Calu3 (cell line): Measurements from ENCODE around the gene NTM. TPM values are rescaled to one million over a fixed set of nuclear protein-coding genes. Genes with fewer than 3 reads are reported as not detected.

Source experiments
- BruUV-seq: library from RNA; stranded (reverse); fragments of 400-500 nt; replicated peaks from 2 replicates; lab custom pipeline; 2021; lab: Mats Ljungman, UMichigan
- CTCF ChIA-PET: fragments of 300-600 bp; sonication (Branson Sonifier 250); formaldehyde crosslinking; loops from one replicate; lab custom pipeline; 2022; ENCODE audit warnings: antibody characterized with exemption; lab: Charles Lee
- DNase-seq: peaks from one replicate; pipeline ENCODE4 v3.0.0; 2022
- H3K27ac Mint-ChIP-seq: one replicate; pipeline ENCODE4 v1.8.0; 2022; ENCODE audit warnings: mixed read lengths; ENCODE audit not compliant: unreplicated experiment
- H3K27me3 Mint-ChIP-seq: one replicate; pipeline ENCODE4 v1.8.0; 2022; ENCODE audit warnings: mixed read lengths; ENCODE audit not compliant: unreplicated experiment
- H3K36me3 Mint-ChIP-seq: one replicate; pipeline ENCODE4 v1.8.0; 2022; ENCODE audit warnings: mild to moderate bottlenecking, moderate library complexity, mixed read lengths; ENCODE audit not compliant: insufficient read depth, unreplicated experiment
- H3K4me1 Mint-ChIP-seq: one replicate; pipeline ENCODE4 v1.8.0; 2022; ENCODE audit warnings: mild to moderate bottlenecking, low read depth, mixed read lengths; ENCODE audit not compliant: unreplicated experiment
- H3K4me3 Mint-ChIP-seq: one replicate; pipeline ENCODE4 v1.8.0; 2022; ENCODE audit warnings: mild to moderate bottlenecking, low read depth, moderate library complexity, mixed read lengths; ENCODE audit not compliant: unreplicated experiment
- H3K9me3 Mint-ChIP-seq: one replicate; pipeline ENCODE4 v1.8.0; 2022; ENCODE audit warnings: low read depth, mixed read lengths; ENCODE audit not compliant: unreplicated experiment
- intact Hi-C: fragments of 100-400 bp; cut with micrococcal nuclease; formaldehyde crosslinking; loops from one replicate; pipeline ENCODE4 v1.10.0; 2022; ENCODE audit not compliant: unreplicated experiment
- total RNA-seq: library from RNA; stranded (reverse); gene quantifications from 2 replicates; pipeline ENCODE4 v1.2.3, GENCODE V29; 2022
- TF ChIP-seq, protein P1 (sequence below): fragments of 200-600 bp; IDR thresholded peaks from one replicate; pipeline ENCODE4 v1.8.0; 2022; ENCODE audit warnings: antibody characterized with exemption; ENCODE audit not compliant: unreplicated experiment

The NTM gene
- total RNA-seq, 1 experiment from 2014 or later: not detected

- Mint-ChIP-seq H3K4me3 (no peak overlapping the region), H3K36me3 (no peaks in the 10 kb centered on the region), H3K27me3 (no peaks in the 10 kb centered on the region), H3K27ac (no peak overlapping the region), H3K4me1 (no peaks in the 10 kb centered on the region), H3K9me3 (peaks cover 12% of the 10 kb centered on the region)
- intact Hi-C loops: no loop called here
- CTCF ChIA-PET: no interaction called here
- no peak for DNase-seq
- BruUV-seq: no TSS peak
- TF ChIP-seq, protein P1, sequence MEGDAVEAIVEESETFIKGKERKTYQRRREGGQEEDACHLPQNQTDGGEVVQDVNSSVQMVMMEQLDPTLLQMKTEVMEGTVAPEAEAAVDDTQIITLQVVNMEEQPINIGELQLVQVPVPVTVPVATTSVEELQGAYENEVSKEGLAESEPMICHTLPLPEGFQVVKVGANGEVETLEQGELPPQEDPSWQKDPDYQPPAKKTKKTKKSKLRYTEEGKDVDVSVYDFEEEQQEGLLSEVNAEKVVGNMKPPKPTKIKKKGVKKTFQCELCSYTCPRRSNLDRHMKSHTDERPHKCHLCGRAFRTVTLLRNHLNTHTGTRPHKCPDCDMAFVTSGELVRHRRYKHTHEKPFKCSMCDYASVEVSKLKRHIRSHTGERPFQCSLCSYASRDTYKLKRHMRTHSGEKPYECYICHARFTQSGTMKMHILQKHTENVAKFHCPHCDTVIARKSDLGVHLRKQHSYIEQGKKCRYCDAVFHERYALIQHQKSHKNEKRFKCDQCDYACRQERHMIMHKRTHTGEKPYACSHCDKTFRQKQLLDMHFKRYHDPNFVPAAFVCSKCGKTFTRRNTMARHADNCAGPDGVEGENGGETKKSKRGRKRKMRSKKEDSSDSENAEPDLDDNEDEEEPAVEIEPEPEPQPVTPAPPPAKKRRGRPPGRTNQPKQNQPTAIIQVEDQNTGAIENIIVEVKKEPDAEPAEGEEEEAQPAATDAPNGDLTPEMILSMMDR: no peak
Observed at GRCh38 chr11:132238331-132238866, 868.0 kb downstream of the NTM start.

- H3K4me3 Mint-ChIP-seq: no peak overlapping the region
- no peaks in the 10 kb centered on the region for H3K36me3 Mint-ChIP-seq
- no peaks in the 10 kb centered on the region for H3K4me1 Mint-ChIP-seq
- no peak overlapping the region for H3K27ac Mint-ChIP-seq
- intact Hi-C loops: no loop called here
- no TSS peak for BruUV-seq
- no peaks in the 10 kb centered on the region for H3K27me3 Mint-ChIP-seq
- H3K9me3 Mint-ChIP-seq: peaks cover 15% of the 10 kb centered on the region
- no peak for DNase-seq
- CTCF ChIA-PET: no interaction called here
- TF ChIP-seq, protein P1: no peak
Observed at GRCh38 chr11:132240374-132240773, 870.0 kb downstream of the NTM start.

- no peaks in the 10 kb centered on the region for H3K36me3 Mint-ChIP-seq
- H3K4me1 Mint-ChIP-seq: no peaks in the 10 kb centered on the region
- no peak overlapping the region for H3K27ac Mint-ChIP-seq
- intact Hi-C loops: no loop called here
- CTCF ChIA-PET: interaction anchor here (0.6 kb wide), 1 partner anchor 88 kb away, joined by 3 read pairs; no protein-coding TSS in a partner anchor
- TF ChIP-seq, protein P1: no peak
- H3K4me3 Mint-ChIP-seq: no peak overlapping the region
- no peaks in the 10 kb centered on the region for H3K27me3 Mint-ChIP-seq
- BruUV-seq: no TSS peak
- H3K9me3 Mint-ChIP-seq: peaks cover 16% of the 10 kb centered on the region
- no peak for DNase-seq
Observed at GRCh38 chr11:132242632-132243031, 872.2 kb downstream of the NTM start.

- no peaks in the 10 kb centered on the region for H3K36me3 Mint-ChIP-seq
- CTCF ChIA-PET: no interaction called here
- H3K4me3 Mint-ChIP-seq: no peak overlapping the region
- BruUV-seq: no TSS peak
- TF ChIP-seq, protein P1: no peak
- H3K9me3 Mint-ChIP-seq: peaks cover 19% of the 10 kb centered on the region
- no peak overlapping the region for H3K27ac Mint-ChIP-seq
- no peak for DNase-seq
- H3K4me1 Mint-ChIP-seq: no peaks in the 10 kb centered on the region
- intact Hi-C loops: no loop called here
- no peaks in the 10 kb centered on the region for H3K27me3 Mint-ChIP-seq
Observed at GRCh38 chr11:132244846-132245245, 874.4 kb downstream of the NTM start.
